ENCODE measurements around the gene TNNI3K. TPM values are rescaled to one million over a fixed set of nuclear protein-coding genes. Genes with fewer than 3 reads are reported as not detected.

Gene TNNI3K
- total RNA-seq, 1 experiment from 2014 or later = not detected

GRCh38 chr1:74486036-74486435 lies 250.8 kb downstream of the TNNI3K start:
- POLR2A ChIA-PET (ENCODE audit: low non-redundant PET) = no interaction called here
- CTCF ChIA-PET = no interaction called here
- H3K4me3 ChIP-seq (ENCODE audit: low read depth, low read length, poor library complexity, severe bottlenecking) = no peak overlapping the region
- H3K4me1 ChIP-seq (ENCODE audit: insufficient read depth, low read length, poor library complexity, severe bottlenecking) = no peaks in the 10 kb centered on the region
- no peak for TF ChIP-seq EZH2 (IDR thresholded peaks at IDR 0.05; ENCODE audit: borderline replicate concordance, low read depth, low read length, poor library complexity, severe bottlenecking)
- TF ChIP-seq CTCF (conservative IDR thresholded peaks at IDR 0.05; ENCODE audit: low read depth, low read length) = no peak
- intact Hi-C loops (cut with micrococcal nuclease; ENCODE audit: unreplicated experiment) = no loop called here
- no peak overlapping the region for H3K27ac ChIP-seq (ENCODE audit: low read depth, low read length, poor library complexity, severe bottlenecking)
- no peaks in the 10 kb centered on the region for H3K36me3 ChIP-seq (ENCODE audit: insufficient read depth, low read length, poor library complexity, severe bottlenecking)
- H3K27me3 ChIP-seq (replicated peaks; ENCODE audit: insufficient read depth, low read depth, low read length, poor library complexity) = peaks cover 23% of the 10 kb centered on the region
- no peak for DNase-seq (ENCODE audit: low spot score)
- no TSS peak for BruUV-seq (replicated peaks)
- no peaks in the 10 kb centered on the region for H3K9me3 ChIP-seq (ENCODE audit: low read depth, low read length, poor library complexity, severe bottlenecking)

GRCh38 chr1:74496669-74497068 lies 261.5 kb downstream of the TNNI3K start:
- peaks cover 25% of the 10 kb centered on the region for H3K27me3 ChIP-seq (replicated peaks; ENCODE audit: insufficient read depth, low read depth, low read length, poor library complexity)

GRCh38 chr1:74498901-74499300 lies 263.7 kb downstream of the TNNI3K start:
- TF ChIP-seq EZH2 (IDR thresholded peaks at IDR 0.05; ENCODE audit: borderline replicate concordance, low read depth, low read length, poor library complexity, severe bottlenecking) (no peak), CTCF (conservative IDR thresholded peaks at IDR 0.05; ENCODE audit: low read depth, low read length) (no peak)

More at GRCh38 chr1:74496669-74497068, 261.5 kb downstream of the TNNI3K start:
- CTCF ChIA-PET = no interaction called here
- Histone ChIP-seq H3K9me3 (ENCODE audit: low read depth, low read length, poor library complexity, severe bottlenecking) (no peaks in the 10 kb centered on the region), H3K36me3 (ENCODE audit: insufficient read depth, low read length, poor library complexity, severe bottlenecking) (no peaks in the 10 kb centered on the region), H3K4me3 (ENCODE audit: low read depth, low read length, poor library complexity, severe bottlenecking) (no peak overlapping the region), H3K4me1 (ENCODE audit: insufficient read depth, low read length, poor library complexity, severe bottlenecking) (no peaks in the 10 kb centered on the region), H3K27ac (ENCODE audit: low read depth, low read length, poor library complexity, severe bottlenecking) (no peak overlapping the region)
- DNase-seq (ENCODE audit: low spot score) = no peak
- TF ChIP-seq CTCF (conservative IDR thresholded peaks at IDR 0.05; ENCODE audit: low read depth, low read length) (no peak), EZH2 (IDR thresholded peaks at IDR 0.05; ENCODE audit: borderline replicate concordance, low read depth, low read length, poor library complexity, severe bottlenecking) (no peak)
- intact Hi-C loops (cut with micrococcal nuclease; ENCODE audit: unreplicated experiment) = no loop called here
- POLR2A ChIA-PET (ENCODE audit: low non-redundant PET) = no interaction called here
- no TSS peak for BruUV-seq (replicated peaks)

More at GRCh38 chr1:74498901-74499300, 263.7 kb downstream of the TNNI3K start:
- Histone ChIP-seq H3K4me3 (ENCODE audit: low read depth, low read length, poor library complexity, severe bottlenecking) (no peak overlapping the region), H3K9me3 (ENCODE audit: low read depth, low read length, poor library complexity, severe bottlenecking) (no peaks in the 10 kb centered on the region), H3K27ac (ENCODE audit: low read depth, low read length, poor library complexity, severe bottlenecking) (no peak overlapping the region), H3K36me3 (ENCODE audit: insufficient read depth, low read length, poor library complexity, severe bottlenecking) (no peaks in the 10 kb centered on the region), H3K4me1 (ENCODE audit: insufficient read depth, low read length, poor library complexity, severe bottlenecking) (no peaks in the 10 kb centered on the region), H3K27me3 (replicated peaks; ENCODE audit: insufficient read depth, low read depth, low read length, poor library complexity) (peaks cover 16% of the 10 kb centered on the region)
- BruUV-seq (replicated peaks) = no TSS peak
- no peak for DNase-seq (ENCODE audit: low spot score)
- ChIA-PET CTCF (no interaction called here), POLR2A (ENCODE audit: low non-redundant PET) (no interaction called here)
- intact Hi-C loops (cut with micrococcal nuclease; ENCODE audit: unreplicated experiment) = no loop called here
